GM12864 (cell line): ENCODE measurements around the gene CORO2B.

Source experiments
- DNase-seq: peaks from one replicate; pipeline ENCODE4 v3.0.0-alpha.2; 2011; ENCODE audit warnings: low read depth
- H3K4me3 ChIP-seq: 2 replicates; pipeline ENCODE4 v1.5.1; 2011; ENCODE audit warnings: mild to moderate bottlenecking, low read depth, low read length, control low read depth
- TF ChIP-seq, protein P1 (sequence below): IDR thresholded peaks from 2 replicates; pipeline ENCODE4 v1.5.1; 2011; ENCODE audit warnings: low read depth, mild to moderate bottlenecking, moderate library complexity, low read length, control low read depth, inconsistent platforms; ENCODE audit errors: missing control alignments

Gene CORO2B

DNA sequence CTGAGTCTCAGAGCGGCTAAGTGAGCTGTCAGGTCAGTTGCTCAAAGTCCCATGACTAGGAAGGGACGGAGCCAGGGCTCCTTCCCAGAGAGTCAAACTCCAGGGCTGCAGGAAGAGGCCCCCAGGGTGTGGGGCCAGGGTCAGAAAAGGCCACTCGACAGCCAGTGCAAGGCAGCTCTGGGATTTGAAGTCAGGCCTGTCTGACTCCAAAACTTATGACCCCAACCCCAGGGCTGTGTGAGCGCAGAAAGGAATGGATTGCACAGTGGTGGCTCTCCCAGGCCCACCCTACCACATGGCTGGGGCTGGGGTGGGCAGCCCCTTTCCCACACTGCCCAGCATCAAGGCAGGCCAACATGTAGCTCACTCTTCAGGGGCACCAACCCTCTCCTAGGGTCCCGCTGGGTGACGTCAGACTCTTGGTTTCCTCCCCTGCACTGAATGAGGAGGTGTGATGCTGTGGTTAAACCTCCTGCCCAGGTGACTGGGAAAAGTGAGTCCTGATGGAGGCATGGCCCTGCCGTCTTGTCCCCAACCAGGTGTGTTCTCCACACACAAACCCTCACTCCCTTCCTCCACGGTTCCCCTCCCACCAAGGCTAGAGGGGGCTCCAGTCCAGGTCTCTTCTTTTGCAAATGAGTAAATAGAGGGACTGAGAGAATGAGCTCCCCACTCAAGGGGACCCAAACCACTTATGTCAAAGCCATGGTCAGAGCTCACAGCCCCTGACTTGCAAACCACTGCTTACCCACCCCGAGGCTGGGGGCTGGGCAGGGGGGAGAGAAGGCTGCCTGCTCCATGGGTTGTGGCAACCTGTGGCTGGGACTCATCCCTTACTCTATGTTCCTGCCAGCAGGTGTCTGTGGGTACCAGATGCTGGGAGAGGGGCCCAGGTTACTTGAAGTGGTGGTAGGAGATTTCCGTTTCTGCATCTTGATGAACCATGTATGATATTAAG, 23.8 kb upstream of the CORO2B start:
- H3K4me3 ChIP-seq: no peak overlapping the region
- DNase-seq: no peak
- TF ChIP-seq, protein P1, sequence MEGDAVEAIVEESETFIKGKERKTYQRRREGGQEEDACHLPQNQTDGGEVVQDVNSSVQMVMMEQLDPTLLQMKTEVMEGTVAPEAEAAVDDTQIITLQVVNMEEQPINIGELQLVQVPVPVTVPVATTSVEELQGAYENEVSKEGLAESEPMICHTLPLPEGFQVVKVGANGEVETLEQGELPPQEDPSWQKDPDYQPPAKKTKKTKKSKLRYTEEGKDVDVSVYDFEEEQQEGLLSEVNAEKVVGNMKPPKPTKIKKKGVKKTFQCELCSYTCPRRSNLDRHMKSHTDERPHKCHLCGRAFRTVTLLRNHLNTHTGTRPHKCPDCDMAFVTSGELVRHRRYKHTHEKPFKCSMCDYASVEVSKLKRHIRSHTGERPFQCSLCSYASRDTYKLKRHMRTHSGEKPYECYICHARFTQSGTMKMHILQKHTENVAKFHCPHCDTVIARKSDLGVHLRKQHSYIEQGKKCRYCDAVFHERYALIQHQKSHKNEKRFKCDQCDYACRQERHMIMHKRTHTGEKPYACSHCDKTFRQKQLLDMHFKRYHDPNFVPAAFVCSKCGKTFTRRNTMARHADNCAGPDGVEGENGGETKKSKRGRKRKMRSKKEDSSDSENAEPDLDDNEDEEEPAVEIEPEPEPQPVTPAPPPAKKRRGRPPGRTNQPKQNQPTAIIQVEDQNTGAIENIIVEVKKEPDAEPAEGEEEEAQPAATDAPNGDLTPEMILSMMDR: no peak

DNA sequence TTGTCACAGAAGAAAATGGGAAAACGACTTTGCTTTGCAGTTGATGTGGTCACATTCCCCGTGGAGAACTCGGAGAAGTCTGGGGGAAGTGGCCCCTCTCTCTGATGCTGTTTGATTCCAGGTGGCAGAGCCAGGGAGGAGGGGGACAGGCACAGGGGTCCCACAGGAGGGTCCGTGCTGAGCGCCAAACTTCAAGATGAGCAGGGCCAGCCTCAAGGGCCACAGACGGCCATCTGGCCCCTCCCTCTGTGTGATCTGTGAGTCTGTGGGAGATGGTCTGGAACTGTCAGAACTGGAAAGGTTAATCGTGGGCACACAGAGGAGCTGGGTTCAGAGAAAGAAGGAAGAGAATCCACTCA, 23.1 kb upstream of the CORO2B start:
- no peak overlapping the region for H3K4me3 ChIP-seq
- no peak for DNase-seq
- TF ChIP-seq, protein P1: no peak

DNA sequence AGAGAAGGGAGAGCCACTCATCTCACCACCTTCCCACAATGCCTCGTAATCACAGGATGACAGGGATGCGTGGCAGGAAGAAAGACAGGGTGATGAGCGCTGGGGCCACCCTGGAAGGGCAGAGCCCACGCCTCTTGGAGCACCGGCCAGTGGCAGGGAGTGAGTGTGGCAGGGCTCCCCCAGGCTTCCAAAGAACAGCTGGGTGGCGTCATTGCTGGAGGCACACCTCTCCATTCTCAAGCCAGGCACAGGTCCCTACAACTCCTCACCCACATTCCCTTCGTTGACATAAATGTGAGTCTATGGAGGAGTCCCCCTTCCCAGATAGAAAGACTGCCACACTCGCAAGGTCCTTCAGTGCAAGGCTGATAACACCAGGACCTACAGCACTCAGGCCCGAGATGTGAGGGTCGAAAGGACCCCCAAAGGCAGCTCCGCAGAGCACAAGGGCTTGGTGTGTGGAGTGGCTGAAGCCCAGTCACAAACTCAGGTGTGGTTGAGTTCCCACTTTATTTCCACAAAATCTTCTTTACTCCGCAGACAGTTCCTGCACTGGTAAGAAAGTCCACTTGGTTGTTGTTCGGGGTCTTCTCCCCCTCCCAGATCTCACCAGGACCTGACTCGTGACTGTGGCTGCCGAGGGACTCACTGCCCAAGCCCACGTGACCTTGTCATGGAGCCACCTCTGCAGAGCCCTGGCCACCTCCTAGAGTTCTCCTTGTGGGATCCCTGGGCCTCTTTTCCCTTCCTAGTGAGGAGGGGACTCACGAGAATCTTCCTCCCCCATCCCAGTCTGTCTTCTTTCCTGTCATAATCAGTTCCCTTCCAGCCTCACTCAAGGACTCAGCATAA, 22.4 kb upstream of the CORO2B start:
- H3K4me3 ChIP-seq: no peak overlapping the region
- TF ChIP-seq, protein P1: no peak
- no peak for DNase-seq

DNA sequence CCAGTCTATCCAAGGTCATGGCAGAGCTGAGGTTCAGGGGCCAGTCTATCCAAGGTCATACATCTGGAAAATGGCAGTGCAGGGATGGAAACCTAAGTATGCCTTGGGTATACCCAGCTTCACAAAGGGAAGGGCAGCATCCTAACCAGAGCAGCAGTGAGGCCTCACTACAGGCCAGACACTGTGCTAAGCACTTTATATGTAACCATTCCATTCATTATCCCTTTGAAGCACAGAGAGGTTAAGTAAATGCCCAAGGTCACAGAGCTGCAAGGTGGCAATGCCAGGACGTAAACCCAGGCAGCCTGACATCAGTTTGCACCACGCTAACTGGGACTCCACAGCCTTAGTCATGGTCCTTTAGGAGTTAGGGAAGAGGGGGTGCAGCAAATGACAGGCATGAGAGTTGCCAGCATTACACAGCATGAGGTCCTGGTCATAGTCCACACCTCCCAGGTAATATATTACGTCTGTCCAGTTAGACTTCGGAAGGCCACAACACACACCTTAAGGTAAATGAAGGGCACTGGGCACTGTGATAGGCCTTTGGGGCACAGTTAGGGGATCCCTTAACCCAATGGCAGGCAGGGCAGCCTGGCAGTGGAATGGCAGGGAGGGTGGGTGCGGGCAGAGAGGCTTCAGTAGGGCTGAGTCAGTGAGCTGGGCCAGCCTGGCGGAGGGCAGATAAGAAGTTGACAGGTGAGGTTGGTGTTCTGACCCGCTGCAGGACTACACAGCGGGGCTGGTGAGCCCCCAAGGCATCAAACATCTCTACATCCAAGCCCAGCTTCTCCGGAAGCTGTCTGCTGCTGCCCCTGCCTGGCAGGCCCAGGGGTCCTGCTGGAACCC, 21.1 kb upstream of the CORO2B start:
- H3K4me3 ChIP-seq: no peak overlapping the region
- no peak for DNase-seq
- TF ChIP-seq, protein P1: no peak

DNA sequence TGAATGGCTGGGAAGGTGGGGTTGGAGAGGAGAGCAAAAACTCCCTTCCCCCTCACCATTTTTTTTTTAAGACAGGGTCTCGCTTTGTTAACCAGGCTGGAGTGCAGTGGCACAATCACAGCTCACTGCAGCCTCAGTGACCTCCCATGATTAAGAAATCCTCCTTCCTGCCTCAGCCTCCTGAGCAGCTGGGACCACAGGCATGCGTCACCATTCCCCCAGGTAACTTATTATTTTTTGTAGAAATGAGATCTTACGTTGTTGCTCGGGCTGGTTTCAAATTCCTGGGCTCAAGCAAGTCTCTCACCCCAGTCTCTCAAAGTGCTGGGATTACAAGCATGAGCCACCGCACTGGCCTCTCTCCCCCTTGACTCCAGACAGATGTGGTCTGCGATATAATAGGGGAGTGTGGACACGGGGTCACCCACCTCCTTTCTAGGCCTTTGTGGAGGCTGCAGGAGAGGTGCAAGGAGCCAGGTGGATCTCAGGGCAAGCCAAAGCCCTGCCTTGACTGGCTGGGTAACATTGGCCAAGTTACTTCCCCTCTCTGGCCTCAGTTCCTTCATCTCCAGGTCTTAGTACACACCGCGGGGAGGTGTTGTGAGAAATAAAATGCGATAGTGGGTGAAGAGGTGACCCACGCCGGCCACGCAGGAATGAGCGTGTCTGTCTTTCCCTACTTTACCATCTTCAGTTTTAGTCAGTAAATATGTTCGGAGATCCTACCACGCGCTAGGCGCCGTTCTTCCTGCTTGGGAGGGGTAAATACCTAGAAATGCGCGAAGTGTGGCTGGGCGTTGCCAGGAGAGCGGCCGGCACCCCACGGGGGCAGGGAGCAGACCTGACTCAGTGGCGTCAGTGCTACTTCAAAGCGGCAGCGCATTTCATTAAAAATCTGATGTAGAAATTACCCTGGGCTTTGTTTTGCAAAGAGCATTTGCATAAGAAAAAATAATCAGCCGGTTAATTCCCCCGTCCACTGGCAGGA, 20.2 kb upstream of the CORO2B start:
- no peak for DNase-seq
- no peak overlapping the region for H3K4me3 ChIP-seq
- TF ChIP-seq, protein P1: no peak
